Skin of body (tissue), 2 donors: Measurements from ENCODE around the gene EIF5. TPM values are rescaled to one million over a fixed set of nuclear protein-coding genes. Genes with fewer than 3 reads are reported as not detected.
A peak's percentile ranks its signal among the peaks of the same experiment; 100 is the strongest.

Source experiments
- DNase-seq: peaks from one replicate; lab custom pipeline; 2025; lab: John Stamatoyannopoulos, UW
- total RNA-seq: library from RNA; depleted of rRNA; stranded (reverse); fragments of >200 nt; gene quantifications from one replicate; pipeline ENCODE4 v1.2.3, GENCODE V29; 2014

Gene EIF5
- total RNA-seq: 110 TPM

- DNase-seq: peak; percentile 99
Measured at GRCh38 chr14:103333754-103334643, at the start of gene EIF5. Gene EIF5, plus strand, starts transcription at chr14:103334237. Its CDS starts 1,624 bp downstream, at chr14:103335861.

- DNase-seq: no peak
Measured at GRCh38 chr14:103284574-103285467, 49.2 kb upstream of the EIF5 start.

DNA sequence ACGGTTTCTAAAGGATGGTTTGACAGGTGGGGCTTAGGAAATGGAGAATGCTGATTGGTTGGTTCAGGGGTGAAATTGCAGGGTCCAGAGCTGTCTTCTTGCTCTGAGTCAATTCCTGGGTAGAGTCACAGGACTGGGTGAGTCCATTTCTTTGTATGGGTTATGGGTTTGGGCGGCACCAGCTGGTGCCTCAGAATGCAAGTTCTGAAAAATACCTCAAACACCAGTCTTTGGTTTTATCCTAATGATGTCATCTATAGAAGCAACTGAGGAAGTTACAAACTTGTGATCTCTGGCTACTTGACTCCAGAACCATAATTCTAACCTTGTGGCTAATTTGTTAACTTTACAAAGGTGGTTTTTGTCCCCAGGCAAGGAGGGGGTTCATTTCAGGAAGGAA is 47.6 kb upstream of the EIF5 start:
- DNase-seq: no peak

- DNase-seq: no peak
Measured at GRCh38 chr14:103286968-103287850, 46.8 kb upstream of the EIF5 start.

DNA sequence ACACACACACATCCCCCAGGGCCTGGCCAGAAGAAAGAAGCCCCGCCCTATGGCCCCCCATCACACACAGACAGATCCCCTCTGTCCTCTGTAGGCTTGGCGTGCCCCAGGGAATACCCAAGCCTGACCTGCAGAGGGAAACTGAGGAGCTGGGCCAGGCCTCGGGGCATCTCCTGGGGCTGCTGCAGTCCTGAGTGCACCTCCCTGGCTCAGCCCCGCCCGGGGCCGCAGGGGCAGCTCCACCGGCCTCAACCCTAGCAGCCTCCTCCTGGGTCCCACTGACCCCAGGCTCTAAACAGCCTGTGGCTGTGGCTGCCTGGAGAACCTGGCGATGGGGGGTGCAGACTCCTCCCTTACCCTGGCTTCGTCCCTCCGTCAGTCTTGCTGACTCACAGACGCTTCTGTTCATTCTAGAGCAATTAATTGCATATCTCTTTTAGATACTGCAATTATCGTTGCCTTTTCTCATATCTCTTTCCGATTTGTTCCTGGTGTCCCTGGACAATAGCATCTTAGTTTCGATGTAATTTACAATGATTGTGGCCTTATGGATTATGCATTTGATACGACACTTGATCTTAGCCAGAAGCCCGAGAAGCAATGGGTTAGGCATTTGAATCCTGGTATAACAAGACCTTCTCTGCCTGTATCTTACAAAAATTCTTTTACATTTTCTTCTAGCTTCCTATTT is 45.8 kb upstream of the EIF5 start:
- DNase-seq: no peak

DNA sequence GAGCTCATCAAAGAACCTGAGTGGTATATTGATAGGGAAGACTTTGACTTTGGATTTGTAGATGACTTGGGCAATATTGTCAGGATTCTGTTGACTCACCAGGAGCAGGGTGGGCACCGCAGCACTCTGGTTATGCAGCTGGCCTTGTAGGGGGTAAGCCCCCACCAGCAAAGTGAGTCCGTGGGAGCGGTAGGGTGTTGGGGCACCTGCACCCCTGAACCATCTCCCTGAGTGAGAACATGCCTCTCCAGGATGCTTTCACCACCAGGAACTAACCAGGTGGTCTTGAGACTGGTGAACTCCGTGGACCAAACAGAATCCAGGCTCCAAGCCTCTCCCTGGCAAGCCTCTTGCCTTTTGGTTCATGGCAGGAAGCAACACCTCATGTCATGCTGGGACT is 44.0 kb upstream of the EIF5 start:
- no peak for DNase-seq

DNA sequence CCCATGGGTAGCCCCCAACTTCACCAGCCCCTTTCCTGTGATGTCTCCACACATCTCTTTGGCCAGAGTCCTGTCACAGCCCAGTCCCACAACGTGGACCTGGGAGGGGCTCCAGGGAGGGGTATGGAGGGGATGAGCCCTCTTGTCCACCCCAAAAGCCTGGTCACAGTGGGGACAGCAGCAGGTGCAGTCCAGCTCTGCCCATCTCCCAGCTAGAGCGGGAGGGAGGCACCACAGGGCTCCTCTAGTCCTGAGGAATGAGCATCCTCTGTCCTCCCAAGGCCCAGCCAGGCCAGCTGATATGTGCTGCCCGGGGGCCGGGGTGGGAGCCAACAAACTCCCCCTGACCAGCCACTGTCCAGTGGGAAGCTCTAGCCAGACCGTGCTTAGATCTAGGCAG is 43.5 kb upstream of the EIF5 start:
- DNase-seq: no peak

GRCh38 chr14:103290961-103291360 is 43.1 kb upstream of the EIF5 start:
- DNase-seq: no peak

- DNase-seq: peak; percentile 54
Measured at GRCh38 chr14:103292426-103293374, 41.3 kb upstream of the EIF5 start.

GRCh38 chr14:103293465-103293864 is 40.6 kb upstream of the EIF5 start:
- no peak for DNase-seq

- no peak for DNase-seq
Measured at GRCh38 chr14:103294091-103294490, 39.9 kb upstream of the EIF5 start.

DNA sequence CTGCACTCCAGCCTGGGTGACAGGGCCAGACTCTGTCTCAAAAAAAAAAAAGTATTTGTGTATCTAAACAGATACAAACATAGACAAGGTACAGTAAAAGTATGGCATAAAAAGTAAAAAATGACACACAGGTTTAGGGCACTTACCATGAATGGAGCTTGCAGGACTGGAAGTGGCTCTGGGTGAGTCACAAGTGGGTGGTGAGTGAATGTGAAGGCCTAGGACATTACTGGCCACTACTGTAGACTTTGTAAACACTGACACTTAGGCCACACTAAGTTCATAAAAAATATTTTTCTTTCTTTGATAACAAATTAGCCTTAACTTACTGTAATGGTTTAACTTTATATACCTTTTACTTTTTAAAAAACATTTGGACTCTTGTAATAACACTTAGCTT is 38.0 kb upstream of the EIF5 start:
- no peak for DNase-seq

DNA sequence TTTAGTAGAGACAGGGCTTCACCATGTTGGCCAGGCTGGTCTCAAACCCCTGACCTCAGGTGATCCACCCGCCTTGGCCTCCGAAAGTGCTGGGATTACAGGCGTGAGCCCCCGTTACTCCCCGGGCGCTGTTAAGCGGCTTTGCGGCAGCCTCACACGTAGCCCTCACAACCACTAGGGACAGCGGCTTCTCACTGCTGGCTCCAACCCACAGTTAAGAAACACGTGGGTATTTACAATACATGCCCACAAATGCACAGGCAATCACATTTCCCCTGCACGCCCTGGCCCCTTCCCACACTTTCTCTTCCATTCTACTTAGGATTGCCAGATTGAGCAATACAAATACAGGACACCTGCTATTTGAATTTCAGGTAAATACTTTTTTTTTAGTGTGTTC is 37.0 kb upstream of the EIF5 start:
- no peak for DNase-seq

DNA sequence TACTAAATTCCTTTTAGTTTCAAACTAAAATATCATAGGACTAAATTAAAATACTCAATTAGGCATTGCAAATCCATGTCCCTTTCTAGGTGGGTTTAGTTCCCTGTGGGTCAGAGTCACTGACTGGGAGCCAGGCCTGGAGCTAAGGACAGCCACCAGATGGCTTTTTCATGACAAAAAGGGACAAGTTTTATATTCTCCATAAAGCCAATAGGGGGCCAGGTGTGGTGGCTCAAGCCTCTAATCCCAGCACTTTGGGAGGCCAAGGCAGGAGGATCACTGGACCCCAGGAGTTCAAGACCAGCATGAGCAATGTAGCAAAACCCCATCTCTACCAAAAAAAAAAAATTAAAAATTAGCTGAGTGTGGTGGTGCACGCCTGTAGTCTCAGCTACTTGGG is 35.4 kb upstream of the EIF5 start:
- DNase-seq: no peak

DNA sequence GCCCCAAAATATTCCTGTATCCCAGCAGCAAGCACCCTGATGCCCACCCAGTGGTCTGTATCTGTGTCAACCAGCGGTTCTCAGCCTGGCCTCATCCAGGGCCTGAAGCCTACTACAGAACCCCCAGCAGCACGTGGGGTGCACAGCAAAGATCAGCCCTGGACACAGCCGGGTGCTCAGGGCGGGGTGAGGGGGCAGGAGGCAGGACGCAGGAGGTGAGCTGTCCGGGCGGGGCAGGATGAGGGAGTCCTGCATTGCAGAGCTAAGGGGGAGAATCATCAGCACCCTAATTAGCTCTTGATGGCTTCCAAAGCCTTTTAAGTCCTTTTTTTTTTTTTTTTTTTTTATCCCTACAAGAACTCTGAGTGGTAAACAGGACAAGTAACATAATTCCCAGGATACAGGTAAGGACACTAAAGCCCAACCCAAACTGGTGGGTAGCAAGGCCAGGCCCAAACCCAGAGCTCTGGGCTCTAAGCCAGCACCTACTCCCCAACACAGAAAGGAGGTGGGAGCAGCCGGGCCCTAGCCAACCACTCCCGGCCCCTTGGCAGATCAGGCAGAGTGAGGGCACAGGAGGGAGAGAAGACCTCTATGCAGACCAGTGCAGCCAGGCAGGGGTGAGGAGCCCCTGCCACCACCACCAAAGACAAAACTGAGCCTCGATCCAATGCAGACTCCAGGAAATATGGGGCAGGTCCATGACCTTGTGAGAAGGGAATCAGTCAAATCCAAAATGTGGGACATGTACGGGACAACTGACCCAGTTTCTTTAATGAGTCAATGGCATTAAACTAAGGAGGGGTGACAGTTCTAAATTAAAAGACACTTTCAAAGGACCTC is 32.3 kb upstream of the EIF5 start:
- DNase-seq: no peak

- DNase-seq: no peak
Measured at GRCh38 chr14:103302966-103303365, 31.1 kb upstream of the EIF5 start.

DNA sequence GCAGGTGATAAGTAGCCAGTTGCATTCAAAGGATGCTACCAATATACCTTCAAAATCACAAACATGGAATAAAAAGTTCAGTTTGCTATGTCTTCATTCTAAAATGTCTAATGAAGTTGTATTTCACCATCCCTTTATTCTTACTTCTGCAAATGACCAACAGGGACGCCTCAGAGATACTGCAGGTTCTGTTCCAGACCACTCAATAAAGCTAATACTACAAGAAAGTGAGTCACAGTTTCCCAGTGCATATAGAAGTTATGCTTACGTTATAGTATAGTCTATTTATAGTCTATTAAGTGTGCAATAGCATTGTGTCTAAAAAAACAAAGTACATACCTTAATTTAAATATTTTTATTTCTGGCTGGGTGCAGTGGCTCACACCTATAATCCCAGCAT is 29.3 kb upstream of the EIF5 start:
- no peak for DNase-seq

GRCh38 chr14:103308717-103309616 is 25.1 kb upstream of the EIF5 start:
- DNase-seq: no peak
